Measurements from ENCODE around the gene C7.

The C7 gene

GRCh38 chr5:40973364-40974004, 64.2 kb downstream of the C7 start:
- TF ChIP-seq POLR2AphosphoS5 (IDR thresholded peaks at IDR 0.05; ENCODE audit: low read depth) (no peak), GABPA (IDR thresholded peaks at IDR 0.05; ENCODE audit: low read depth) (no peak), SPI1 (IDR thresholded peaks at IDR 0.05; ENCODE audit: borderline replicate concordance, low read depth) (no peak)
- TF ChIP-seq, protein P1, sequence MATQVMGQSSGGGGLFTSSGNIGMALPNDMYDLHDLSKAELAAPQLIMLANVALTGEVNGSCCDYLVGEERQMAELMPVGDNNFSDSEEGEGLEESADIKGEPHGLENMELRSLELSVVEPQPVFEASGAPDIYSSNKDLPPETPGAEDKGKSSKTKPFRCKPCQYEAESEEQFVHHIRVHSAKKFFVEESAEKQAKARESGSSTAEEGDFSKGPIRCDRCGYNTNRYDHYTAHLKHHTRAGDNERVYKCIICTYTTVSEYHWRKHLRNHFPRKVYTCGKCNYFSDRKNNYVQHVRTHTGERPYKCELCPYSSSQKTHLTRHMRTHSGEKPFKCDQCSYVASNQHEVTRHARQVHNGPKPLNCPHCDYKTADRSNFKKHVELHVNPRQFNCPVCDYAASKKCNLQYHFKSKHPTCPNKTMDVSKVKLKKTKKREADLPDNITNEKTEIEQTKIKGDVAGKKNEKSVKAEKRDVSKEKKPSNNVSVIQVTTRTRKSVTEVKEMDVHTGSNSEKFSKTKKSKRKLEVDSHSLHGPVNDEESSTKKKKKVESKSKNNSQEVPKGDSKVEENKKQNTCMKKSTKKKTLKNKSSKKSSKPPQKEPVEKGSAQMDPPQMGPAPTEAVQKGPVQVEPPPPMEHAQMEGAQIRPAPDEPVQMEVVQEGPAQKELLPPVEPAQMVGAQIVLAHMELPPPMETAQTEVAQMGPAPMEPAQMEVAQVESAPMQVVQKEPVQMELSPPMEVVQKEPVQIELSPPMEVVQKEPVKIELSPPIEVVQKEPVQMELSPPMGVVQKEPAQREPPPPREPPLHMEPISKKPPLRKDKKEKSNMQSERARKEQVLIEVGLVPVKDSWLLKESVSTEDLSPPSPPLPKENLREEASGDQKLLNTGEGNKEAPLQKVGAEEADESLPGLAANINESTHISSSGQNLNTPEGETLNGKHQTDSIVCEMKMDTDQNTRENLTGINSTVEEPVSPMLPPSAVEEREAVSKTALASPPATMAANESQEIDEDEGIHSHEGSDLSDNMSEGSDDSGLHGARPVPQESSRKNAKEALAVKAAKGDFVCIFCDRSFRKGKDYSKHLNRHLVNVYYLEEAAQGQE (IDR thresholded peaks at IDR 0.05; ENCODE audit: insufficient replicate concordance, low read depth): no peak
- TF ChIP-seq, protein P2, sequence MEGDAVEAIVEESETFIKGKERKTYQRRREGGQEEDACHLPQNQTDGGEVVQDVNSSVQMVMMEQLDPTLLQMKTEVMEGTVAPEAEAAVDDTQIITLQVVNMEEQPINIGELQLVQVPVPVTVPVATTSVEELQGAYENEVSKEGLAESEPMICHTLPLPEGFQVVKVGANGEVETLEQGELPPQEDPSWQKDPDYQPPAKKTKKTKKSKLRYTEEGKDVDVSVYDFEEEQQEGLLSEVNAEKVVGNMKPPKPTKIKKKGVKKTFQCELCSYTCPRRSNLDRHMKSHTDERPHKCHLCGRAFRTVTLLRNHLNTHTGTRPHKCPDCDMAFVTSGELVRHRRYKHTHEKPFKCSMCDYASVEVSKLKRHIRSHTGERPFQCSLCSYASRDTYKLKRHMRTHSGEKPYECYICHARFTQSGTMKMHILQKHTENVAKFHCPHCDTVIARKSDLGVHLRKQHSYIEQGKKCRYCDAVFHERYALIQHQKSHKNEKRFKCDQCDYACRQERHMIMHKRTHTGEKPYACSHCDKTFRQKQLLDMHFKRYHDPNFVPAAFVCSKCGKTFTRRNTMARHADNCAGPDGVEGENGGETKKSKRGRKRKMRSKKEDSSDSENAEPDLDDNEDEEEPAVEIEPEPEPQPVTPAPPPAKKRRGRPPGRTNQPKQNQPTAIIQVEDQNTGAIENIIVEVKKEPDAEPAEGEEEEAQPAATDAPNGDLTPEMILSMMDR (IDR thresholded peaks at IDR 0.05; ENCODE audit: insufficient read depth, low read length): no peak
- H3K27ac ChIP-seq (replicated peaks): no peak overlapping the region

GRCh38 chr5:40976041-40976440, 66.7 kb downstream of the C7 start:
- no peak for DNase-seq (ENCODE audit: low read depth in 1 of 2, low spot score in 1 of 2)
- TF ChIP-seq, protein P1 (IDR thresholded peaks at IDR 0.05; ENCODE audit: insufficient replicate concordance, low read depth): no peak
- TF ChIP-seq, protein P2 (IDR thresholded peaks at IDR 0.05; ENCODE audit: insufficient read depth, low read length): no peak
- TF ChIP-seq POLR2AphosphoS5 (IDR thresholded peaks at IDR 0.05; ENCODE audit: low read depth): no peak
- no peak for TF ChIP-seq SPI1 (IDR thresholded peaks at IDR 0.05; ENCODE audit: borderline replicate concordance, low read depth)
- H3K27ac ChIP-seq (replicated peaks): no peak overlapping the region
- no peaks in the 10 kb centered on the region for H3K27me3 ChIP-seq (ENCODE audit: insufficient read depth, poor library complexity, severe bottlenecking)
- no peak overlapping the region for H3K4me3 ChIP-seq (replicated peaks; ENCODE audit: insufficient read depth, low read length)

More at GRCh38 chr5:40973364-40974004, 64.2 kb downstream of the C7 start:
- Histone ChIP-seq H3K4me3 (replicated peaks; ENCODE audit: insufficient read depth, low read length) (no peak overlapping the region), H3K27me3 (ENCODE audit: insufficient read depth, poor library complexity, severe bottlenecking) (no peaks in the 10 kb centered on the region)
- DNase-seq (ENCODE audit: low read depth in 1 of 2, low spot score in 1 of 2): no peak

DNA sequence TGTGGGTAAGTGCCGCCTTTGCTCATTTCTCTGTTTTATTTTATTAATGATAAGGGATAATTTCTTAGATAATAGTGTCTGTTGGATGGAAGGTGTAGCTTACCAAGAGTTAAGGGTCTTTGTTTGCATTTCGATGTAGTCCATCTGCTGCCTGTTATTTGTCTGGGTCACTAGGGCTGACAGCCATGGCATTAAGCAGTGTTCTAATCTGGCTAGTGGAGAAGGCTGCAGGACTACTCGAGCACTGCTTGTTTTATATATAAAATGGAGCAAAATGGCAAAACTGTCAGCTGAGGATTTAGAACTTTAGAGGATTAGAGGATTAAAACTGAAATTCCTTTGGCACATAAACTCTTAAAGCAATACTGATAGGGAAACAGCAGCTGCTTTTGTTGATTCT, 67.5 kb downstream of the C7 start:
- no peak for DNase-seq (ENCODE audit: low read depth in 1 of 2, low spot score in 1 of 2)
- TF ChIP-seq GABPA (IDR thresholded peaks at IDR 0.05; ENCODE audit: low read depth): no peak
- TF ChIP-seq SPI1 (IDR thresholded peaks at IDR 0.05; ENCODE audit: borderline replicate concordance, low read depth): no peak
- TF ChIP-seq POLR2AphosphoS5 (IDR thresholded peaks at IDR 0.05; ENCODE audit: low read depth): no peak
- TF ChIP-seq, protein P2 (IDR thresholded peaks at IDR 0.05; ENCODE audit: insufficient read depth, low read length): no peak
- TF ChIP-seq, protein P1 (IDR thresholded peaks at IDR 0.05; ENCODE audit: insufficient replicate concordance, low read depth): no peak
- H3K27ac ChIP-seq (replicated peaks): no peak overlapping the region
- H3K27me3 ChIP-seq (ENCODE audit: insufficient read depth, poor library complexity, severe bottlenecking): no peaks in the 10 kb centered on the region
- H3K4me3 ChIP-seq (replicated peaks; ENCODE audit: insufficient read depth, low read length): no peak overlapping the region
